ENCODE results near the gene CFAP92.

The CFAP92 gene

DNA sequence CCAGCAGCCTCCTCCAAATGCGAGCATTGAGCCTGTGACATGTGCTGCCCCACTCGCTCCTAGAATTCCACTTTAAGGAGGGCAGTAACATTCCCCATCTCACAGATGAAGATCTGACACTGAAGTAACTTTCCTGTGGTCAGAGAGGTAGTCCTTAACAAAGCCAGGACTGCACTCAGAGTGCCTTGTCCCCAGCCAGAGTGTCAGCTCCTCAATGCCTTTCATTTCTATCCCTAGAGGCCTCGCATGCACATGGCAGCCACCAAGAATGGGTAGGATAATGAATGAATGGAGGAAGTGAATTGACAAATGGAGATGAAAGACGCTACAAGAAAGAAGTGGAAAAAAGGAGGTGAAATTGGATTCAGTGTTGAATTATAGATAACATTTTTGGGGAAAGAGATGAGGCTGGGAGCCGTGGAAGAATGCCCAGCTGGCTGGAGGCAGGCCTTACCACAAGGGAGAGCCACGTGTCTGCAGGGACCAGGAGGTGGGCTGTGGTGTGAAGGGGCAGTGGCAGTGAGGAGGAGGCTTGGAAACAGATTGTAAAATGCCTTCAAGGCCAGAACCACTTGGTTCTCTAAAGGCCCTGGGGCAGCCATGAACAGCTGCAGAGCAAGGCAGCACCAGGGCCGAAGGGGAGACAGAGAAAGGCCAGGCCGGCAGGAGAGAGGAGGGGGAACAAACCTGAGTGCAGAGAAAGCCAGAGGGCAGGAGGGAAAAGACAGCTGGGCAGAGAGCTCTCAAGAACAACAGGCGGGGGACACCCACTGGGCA, 10.4 kb downstream of the CFAP92 start:
- no peak for DNase-seq

DNA sequence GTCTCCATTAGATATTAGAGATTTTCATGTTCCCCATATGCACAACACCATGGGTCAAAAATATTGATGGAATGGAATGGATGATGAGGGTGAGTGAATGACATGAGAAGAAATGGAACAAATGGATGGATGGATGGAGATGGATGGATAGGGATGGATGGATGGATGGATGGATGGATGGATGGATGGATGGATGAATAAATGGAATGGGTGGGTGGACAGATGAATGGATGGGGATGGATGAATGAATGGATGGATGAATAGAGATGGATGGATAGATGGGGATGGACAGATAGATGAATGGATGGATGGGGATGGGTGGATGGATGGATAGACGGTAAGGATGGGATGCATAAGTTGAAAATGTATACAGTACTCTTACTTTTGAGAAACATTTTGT, 18.6 kb downstream of the CFAP92 start:
- DNase-seq, result no peak

DNA sequence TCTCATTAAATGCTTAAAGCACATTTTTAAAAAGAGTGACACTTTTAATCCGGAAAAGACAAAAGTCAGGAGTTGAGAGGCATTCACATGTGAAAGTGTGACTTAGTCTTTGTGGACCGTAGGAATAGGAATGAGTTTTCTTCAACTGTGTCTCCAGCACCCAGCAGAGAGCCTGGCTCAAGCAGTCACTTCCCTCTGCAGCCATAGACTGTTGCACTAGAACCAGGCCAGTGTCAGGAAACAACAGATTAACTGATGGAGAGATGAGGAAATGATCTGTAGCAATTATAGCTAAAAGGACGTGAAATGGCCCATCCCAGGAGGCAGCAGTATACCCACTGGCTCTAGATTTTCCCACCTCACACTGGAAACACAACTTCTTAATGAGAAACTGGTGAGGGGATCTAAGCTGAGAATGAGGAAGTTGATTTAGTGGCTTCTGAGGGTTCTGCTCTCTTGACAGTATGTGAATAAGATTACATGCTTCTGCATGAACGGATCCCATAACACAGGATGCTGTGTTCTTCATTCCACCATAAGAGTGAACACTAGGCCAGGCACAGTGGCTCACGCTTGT, 19.8 kb downstream of the CFAP92 start:
- no peak for DNase-seq

DNA sequence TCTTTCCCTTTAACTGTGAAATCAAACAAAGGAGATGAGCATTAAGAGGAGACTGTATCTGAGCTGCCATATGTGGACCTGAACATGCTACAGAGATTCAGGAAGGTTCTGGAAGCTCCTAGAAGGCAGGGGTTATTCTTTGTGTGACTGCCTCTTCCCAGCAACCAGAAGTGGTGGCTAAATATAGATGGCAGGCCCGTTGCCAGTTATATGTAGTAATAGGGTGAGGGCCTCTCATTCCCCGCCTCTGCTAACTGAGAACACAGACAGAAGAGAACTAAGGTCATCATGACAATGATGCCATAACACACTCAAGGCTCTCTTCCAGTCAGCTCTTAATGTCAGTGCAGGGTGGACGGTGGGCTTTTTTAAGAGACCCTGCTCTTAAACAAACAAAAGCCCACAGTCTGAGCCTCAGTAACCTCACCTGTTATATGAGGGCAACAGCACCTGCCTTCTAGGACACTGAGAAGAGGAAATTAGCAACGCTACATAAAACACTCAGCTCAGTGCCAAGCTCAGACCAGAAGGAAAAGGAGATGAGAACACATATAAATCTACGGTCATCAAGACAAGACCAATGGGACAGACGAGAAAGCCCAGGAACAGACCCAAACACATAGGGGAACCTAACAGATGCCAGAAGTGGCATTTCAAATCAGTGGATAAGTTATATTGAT, 22.3 kb downstream of the CFAP92 start:
- DNase-seq, result no peak

DNA sequence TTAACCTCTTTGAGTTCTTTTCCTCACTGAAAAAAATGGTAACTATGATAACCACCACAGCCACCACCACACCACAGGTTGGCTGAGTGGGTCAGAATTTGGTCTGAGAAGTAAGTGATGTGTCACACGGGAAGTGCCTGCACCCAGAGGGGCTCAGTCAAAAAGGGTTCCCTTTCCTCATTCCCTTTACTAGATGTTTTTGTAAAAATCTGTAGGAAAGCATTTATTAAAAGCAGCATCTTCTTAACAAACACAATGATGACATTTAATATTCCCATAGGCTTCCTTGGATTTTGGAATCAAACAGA, 23.2 kb downstream of the CFAP92 start:
- DNase-seq, result no peak

- peak; percentile 24 to 68 (median 42) for DNase-seq
These were observed 23.7 kb downstream of the CFAP92 start for GRCh38 chr3:128969993-128970739.

DNA sequence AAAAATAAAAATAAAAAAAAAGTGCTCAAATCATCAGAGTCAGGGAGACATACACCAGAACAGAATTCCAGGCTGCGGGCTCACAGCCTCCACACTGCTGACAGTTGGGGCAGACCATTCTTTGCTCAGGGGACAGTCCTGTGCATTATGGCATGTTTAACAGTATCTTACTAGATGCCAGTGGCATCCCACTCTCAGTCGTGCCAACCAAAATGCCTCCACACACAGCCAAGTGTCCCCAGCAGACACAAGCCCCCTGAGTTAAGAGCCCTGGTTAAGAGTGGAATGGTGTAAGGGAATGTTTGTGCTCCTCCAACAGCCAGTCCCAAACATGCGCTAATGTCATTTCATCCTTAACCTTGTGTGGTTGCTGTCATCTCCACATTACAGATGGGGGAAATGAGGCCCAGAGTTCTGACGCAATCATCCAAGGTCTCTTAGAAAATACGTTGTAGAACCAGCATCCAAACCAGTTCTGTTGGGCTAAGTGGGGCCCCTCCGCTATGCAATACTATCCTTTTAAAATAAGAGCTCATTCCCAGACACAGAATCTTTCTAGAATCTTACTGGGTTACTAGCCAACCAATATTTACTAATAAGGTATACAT, 26.0 kb downstream of the CFAP92 start:
- no peak for DNase-seq

DNA sequence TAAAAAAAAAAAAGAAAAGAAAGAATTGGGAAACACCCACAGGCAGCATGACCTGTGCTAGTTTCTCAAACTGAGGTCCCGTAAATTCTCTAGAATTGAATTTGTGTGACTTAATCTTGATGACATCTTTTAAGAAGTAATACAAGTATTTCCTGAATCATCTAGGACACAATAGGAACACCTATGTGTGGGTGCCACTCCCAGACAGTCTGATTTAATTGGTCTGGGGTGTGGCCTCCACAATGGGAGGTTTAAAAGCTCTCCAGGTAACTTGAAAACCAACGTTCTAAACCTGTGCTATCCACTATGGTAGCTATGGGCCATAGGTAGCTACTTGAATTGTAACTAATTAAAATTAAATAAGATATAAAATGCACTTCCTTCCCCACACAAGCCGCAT, 28.1 kb downstream of the CFAP92 start:
- DNase-seq, result no peak

GRCh38 chr3:128965280-128965679, 28.6 kb downstream of the CFAP92 start:
- no peak for DNase-seq

DNA sequence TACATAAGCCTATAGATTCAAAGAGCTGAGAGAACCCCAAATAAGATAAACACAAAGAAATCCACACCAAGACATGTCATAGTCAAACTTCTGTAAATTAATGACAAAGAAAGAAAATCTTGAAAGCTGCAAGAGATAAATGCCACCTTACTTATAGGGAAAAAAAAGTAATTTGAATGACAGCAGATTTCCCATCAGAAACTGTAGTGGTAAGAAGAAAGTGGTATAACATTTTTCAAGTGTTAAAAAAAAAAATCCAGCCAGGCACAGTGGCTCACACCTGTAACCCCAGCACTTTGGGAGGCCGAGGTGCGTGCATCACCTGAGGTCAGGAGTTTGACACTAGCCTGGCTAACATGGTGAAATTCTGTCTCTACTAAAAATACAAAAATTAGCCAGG, 37.4 kb downstream of the CFAP92 start:
- DNase-seq, result no peak

GRCh38 chr3:128950223-128950938, 43.5 kb downstream of the CFAP92 start:
- DNase-seq, result peak in 1 of 5 experiments; percentile 49

DNA sequence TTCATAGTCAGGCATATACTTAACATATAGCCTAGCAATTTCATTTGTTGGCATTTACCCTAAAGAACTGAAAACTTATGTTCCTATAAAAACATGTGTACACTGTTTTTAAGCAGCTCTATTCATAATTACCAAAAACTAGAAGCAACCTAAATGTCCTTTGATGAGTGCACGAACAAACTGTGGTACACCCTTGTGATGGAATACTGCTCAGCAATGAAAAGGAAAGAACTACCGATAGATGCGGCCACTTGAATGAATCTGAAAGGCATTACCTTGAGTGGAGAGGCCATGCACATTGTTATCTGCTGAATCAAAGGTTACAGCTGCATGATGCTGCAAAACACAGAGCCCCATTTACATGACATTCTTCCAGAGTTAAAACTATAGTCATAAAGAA, 44.7 kb downstream of the CFAP92 start:
- no peak for DNase-seq

GRCh38 chr3:128946411-128946810, 47.5 kb downstream of the CFAP92 start:
- DNase-seq, result no peak

DNA sequence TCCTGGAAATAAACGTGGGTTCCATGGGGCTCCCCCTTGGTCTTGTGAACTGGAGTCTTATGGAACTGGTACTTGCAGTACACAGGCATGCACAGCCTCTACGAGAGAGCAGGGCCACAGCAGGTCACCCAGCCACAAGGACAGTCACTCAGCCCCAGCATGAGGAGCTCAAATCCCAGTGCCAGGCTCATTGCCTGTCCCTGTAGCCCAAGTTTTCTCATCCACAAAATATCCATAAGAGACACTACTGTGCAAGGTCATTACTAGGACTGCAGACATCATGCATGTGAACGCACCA, 48.0 kb downstream of the CFAP92 start:
- DNase-seq, result no peak

- DNase-seq, result no peak
These were observed 48.6 kb downstream of the CFAP92 start for GRCh38 chr3:128945041-128945877.

- DNase-seq, result no peak
These were observed 51.5 kb downstream of the CFAP92 start for GRCh38 chr3:128942161-128942952.

- no peak for DNase-seq
These were observed 53.6 kb downstream of the CFAP92 start for GRCh38 chr3:128940252-128940651.

- no peak for DNase-seq
These were observed 57.5 kb downstream of the CFAP92 start for GRCh38 chr3:128936341-128936740.

GRCh38 chr3:128935922-128936321, 58.0 kb downstream of the CFAP92 start:
- DNase-seq, result no peak

DNA sequence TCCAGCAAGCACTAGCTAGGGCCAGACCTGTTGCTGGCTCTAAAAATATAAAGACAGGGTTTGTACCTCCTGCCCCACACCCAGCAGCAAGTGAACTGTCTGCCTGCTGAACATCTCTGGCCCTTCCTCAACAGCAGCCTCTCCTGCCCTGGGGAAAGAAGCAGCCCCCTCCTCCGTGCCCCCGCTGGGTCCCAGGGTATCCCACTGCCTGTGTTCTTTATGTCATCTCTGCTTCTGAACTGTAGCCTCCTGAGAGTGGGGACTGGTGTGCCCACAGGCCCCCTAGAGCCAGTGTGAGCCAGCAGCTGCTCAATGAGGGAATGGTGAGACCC, 60.0 kb downstream of the CFAP92 start:
- no peak for DNase-seq
